Measurements from ENCODE around the gene STAT5B.

DNA sequence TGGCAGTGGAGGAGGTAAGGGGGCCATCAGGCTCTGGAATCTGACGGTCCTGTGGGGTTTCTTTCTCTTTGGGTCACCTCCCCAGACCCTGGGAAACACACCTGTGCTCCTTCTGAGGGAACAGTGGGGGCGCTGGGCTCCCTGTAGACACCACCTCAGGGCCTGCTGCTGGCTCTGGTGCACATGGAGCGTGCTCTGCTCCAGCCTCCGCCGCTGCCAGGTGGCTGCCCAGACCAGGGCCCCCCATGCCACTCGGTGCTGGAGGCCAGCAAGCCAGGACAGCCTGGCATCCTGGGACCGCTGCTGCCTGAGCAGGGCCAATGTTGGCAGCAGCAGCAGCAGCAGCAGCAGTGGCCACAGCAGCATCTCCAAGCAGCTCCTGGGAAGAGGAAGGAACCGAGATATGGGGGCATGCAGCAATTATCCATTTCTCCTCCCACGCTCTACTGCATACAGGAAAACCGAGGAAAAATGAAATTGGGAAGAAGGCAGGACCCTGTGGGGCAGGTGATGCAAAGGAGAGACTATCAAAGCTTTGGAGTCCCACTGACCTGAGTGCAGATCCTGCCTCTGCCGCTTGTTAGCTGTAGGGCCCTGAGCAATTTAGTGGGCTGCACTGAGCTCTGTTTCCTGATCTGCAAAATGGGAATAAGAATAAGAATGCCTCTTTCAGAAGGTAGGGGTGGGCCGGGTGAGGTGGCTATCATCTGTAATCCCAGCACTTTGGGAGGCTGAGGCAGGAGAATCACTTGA lies 82.8 kb downstream of the STAT5B start:
- TF ChIP-seq, protein P1, sequence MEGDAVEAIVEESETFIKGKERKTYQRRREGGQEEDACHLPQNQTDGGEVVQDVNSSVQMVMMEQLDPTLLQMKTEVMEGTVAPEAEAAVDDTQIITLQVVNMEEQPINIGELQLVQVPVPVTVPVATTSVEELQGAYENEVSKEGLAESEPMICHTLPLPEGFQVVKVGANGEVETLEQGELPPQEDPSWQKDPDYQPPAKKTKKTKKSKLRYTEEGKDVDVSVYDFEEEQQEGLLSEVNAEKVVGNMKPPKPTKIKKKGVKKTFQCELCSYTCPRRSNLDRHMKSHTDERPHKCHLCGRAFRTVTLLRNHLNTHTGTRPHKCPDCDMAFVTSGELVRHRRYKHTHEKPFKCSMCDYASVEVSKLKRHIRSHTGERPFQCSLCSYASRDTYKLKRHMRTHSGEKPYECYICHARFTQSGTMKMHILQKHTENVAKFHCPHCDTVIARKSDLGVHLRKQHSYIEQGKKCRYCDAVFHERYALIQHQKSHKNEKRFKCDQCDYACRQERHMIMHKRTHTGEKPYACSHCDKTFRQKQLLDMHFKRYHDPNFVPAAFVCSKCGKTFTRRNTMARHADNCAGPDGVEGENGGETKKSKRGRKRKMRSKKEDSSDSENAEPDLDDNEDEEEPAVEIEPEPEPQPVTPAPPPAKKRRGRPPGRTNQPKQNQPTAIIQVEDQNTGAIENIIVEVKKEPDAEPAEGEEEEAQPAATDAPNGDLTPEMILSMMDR (IDR thresholded peaks at IDR 0.05): no peak
- no peak for TF ChIP-seq POLR2AphosphoS5 (IDR thresholded peaks at IDR 0.05)
